Activated CD4-positive, alpha-beta T cell treated with anti-CD3 and anti-CD28 coated beads for 1 hour (primary cell): ENCODE data around the gene SLC25A36.

Experiments
- DNase-seq: peaks from one replicate; pipeline ENCODE4 v3.0.0-alpha.2; 2020

SLC25A36 gene, protein sequence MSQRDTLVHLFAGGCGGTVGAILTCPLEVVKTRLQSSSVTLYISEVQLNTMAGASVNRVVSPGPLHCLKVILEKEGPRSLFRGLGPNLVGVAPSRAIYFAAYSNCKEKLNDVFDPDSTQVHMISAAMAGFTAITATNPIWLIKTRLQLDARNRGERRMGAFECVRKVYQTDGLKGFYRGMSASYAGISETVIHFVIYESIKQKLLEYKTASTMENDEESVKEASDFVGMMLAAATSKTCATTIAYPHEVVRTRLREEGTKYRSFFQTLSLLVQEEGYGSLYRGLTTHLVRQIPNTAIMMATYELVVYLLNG

DNA sequence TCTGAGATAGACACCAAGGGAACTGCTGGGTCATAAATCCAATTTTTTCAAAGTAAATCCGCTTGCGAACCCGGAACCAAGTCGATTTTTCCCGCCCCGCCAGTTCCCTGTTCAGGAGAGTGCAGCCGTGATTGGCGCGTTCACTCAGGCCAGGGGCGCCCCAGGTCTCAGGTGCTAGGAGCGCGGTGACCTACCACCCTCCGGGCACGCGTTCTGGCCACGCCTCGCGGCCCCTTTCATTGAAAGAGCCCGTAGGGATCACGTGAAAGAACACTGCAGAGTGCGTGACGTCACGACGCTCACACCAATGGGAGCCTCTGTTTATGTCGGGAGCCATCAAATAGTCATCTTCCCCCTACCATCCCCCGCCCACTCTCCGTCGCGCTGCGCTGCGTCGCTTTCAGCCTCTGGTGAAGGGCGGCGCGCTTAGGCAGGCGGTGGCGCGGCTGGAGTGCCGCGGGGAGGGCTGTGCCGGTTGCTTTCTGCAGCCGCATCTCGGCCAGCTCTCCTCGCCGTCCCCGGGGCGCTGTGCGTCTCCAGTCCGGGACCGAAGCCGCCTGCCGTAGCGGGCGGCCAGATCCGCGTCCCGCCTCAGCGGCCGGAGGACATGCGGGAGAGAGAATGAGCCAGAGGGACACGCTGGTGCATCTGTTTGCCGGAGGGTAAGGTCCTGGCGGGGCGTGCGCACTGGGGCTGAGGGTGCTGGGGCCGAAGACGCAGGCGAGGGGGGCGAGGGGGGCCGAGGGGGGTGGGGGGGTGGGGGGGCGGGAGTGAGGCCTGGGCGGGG is at the start of gene SLC25A36:
Gene SLC25A36, plus strand, starts transcription at position 403 of the 787 bp plus-strand sequence. Its CDS starts 219 bp downstream, at position 622.
- DNase-seq, result peak; percentile 92

DNA sequence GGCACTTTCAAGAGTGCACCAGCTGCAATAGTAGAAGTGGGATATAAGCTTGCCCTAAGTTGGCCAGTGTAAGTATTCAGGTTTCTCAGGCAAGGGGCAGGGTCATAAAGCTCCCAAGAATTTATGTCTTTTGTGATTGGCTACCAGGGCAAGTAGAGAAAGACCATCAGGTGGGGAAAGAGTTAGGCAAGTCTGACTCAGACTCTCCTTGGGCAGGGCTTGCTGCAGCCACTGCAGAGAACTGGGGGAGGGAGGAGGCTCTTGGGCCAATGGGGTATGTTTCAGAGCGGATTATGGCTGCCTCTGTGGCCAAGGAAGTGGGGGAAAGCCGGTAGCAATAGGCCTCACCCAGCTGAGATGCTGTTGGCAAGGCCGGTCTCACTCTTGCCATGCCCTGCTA is 44.6 kb upstream of the SLC25A36 start:
- DNase-seq, result no peak

DNA sequence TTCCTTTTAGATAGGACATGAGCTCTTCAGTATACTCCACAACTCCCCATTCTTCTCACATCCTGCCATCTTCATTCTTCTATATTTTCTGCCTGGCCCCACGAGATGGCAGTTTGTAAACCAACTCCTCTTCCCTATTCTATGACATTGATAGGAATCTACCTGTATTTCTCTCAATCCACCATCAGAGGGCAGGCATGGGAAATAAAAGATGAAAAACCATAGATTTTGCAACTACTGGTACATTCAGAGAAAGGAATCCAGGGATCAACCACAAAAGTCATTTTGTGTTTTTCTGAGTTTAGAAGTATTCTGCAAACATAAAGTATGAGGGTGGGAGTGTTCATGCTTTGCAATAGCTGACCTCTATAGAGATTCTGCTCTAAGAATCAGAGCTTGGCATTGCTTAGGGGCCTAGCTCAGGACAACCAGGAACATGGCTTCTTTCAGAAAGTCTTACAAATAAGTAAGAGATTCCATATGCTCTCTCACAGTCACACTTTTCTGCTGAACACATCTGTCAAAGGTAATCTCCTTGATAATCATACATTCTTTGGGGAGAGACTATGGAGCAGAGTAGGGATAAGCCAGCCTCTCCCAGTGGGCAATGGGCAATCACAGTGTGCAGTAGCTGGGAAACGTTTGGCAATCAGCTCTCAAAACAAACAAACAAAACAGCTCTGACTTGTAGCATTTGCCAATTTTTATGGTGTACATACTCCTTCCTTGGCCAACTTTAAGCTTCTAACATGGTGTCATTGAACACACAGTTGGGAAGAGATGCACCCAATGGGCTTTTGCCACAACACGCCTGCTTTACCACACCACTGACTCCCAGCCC is 43.1 kb upstream of the SLC25A36 start:
- no peak for DNase-seq

DNA sequence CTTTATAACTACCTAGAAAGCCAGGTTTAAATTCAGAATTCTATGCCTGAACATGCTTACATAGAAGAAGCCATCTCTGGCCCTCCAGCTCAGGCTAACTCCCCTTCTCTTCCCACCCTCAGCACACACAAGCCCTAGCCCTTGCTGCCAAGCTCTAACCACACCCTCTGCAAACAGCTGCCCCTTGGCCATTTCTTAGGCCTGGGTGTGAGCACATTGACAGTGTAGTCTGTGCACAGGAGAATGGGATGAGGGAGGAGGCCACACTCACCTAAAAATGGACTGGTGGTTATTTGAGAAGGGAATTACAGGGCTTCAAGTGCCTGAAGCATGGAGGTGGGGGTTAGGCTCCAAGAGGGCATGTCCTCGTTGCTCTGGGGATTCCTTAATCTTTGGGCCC is 42.3 kb upstream of the SLC25A36 start:
- no peak for DNase-seq

DNA sequence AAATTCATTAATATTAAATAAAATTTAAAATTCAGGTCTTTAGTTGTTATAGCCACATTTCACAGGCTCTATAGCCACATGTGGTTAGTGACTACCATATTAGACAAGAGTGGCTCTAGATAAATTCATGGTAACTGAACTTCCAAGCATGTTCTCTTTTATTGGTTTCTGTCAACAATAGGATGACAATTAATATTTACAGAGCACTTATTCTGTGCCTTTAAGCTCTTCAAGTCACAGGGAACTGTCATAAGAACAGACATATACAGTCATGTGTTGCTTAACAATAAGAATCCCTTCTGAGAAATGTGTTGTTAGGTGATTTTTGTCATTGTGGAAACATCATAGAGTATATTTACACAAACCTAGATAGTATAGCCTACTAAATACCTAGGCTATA is 38.8 kb upstream of the SLC25A36 start:
- DNase-seq, result no peak

DNA sequence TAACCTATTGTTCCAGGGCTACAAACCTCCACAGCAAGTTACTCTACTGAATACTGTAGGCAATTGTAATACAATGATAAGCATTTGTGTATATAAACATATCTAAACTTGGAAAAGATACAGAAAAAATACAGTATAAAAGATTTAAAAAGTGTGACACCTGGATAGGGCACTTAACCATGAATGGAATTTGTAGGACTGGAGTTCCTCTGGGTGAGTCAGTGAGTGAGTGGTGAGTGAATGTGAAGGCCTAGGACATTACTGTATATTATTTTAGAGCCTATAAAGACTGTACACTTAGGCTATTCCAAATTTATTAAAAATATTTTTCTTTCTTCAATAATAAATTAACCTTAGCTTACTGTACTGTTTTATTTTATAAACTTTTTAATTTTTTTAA is 38.4 kb upstream of the SLC25A36 start:
- no peak for DNase-seq

DNA sequence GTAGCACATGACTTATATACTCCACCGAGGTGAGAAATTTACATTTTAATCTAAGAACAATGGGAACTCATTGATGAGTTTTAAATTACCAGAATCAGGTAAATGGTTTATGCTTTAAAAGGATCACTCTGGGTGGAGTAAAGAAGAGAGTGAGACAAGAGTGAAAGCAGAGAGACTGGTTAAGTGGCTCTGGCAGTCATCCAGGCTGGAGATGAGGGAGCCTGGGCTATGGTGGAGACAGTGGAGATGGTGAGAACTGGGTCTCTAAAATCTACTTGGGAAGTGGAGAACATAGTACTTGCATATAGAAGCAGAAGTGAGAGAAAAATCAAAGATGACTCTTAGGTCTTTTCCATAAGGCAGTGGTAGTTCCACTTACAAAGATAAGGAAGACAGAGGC is 37.1 kb upstream of the SLC25A36 start:
- no peak for DNase-seq

DNA sequence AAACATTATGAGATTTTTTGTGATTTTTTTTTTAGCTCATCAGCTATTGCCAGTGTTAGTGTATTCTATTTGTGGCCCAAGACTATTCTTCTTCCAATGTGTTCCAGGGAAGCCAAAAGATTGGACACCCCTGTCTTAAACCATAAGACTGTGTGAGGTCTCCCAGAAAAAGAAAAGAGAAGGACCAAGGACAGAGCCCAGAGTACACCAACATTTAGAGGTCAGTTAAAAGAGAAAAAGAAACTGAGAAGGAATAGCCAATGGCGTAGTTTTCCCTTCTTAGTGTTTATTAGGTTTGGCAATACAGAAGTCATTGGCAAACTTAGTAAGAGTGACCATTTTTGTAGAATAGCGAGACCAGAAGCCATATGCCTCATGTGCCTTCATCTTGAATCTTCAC is 36.1 kb upstream of the SLC25A36 start:
- DNase-seq, result no peak

DNA sequence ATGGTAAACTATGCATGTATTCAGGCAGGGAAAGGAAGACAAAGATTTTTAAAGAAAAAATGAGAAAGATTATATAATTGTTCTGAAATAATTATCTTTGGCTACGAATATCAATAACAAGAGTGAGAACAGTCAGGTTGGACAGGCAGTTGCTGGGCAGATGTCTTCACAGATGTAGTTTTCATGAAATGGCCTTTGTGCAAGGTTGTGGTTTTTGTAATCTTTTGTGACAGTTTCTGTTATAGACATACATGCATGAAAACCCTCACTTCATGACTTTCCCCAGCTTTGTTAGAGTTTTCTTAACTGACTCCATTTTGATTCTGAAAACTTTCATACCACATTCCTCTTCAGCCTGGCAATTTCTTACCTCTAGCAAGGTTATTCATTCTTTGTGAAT is 34.9 kb upstream of the SLC25A36 start:
- no peak for DNase-seq

DNA sequence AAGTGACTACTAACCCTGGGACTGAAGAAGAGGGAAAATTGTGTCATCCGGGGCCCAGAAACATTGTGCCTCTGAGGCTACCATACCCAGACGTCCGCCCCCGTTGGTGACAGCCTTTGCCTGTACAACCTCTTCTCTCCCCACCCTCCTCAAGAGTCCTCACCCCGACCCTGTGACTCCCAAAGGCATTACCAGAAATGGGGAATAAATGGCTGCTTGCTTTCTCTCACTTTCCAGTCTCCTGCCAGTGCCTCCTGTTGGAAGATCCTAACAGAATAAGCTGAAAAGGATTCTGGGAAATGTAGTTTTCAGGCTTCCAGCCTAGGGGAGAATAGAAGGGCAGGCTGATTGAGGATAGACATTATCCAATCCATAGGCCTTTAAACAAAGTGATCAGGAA is 30.8 kb upstream of the SLC25A36 start:
- DNase-seq, result no peak

DNA sequence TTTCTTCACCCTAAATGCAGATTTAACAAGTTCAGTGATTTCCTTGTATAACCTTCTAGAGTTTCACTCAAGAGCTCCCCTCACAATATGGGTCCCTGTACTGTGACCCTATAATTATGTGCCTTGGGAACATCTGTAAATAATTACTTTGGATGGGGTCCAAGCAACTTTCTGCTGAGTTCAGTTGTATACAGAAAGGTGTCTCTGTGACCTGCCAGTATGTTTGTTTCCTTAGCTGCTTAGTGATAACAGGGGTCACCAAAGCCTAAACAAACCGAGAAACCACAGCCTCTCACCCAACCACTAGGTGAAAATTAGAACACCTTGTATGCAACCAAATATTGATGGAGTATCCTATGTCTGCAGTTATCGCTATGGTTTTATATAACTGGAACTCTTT is 29.8 kb upstream of the SLC25A36 start:
- DNase-seq, result no peak

DNA sequence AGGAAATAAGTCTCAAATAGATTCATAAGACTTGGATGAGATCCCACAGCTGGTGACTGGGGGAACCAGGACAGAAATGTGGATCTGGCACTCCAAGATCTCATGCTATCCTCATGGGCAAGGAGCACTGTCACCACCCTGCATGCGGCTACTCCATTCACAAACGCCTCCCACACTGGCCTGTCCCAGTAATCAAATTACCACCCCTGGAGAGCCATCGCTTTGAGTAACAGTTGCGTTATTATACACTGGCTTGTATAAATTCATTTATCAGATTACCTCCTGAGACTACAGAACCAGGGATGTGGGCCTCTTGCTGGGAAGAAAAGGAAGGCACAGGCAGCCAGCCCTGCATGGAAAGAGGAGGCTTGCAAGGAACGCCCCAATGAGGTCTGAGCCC is 27.9 kb upstream of the SLC25A36 start:
- no peak for DNase-seq

DNA sequence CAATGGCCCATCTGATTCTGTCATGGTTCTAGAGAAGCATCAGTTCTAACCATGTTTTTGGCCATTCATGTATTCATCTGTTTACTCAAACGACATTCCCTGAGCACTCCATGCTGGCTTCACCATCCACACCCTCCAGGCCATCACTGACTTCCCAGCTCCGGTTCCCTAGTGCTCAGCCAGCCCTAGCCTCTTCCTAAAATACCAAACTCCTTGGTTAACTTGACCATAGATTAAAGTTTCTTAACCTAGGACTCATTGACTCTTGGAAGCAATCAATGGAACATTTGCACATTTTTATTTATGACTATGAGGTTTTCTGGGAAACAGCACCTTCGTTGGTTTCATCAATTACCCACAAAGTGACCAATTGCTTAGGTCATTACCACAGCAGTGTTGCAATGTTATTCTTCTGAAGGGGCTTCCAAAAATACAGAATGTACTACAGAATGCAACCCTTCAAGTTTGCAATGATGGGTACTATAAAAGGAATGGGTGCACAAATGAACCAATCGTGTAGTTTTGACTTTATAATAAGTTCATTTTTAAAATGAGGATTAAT is 27.2 kb upstream of the SLC25A36 start:
- no peak for DNase-seq

DNA sequence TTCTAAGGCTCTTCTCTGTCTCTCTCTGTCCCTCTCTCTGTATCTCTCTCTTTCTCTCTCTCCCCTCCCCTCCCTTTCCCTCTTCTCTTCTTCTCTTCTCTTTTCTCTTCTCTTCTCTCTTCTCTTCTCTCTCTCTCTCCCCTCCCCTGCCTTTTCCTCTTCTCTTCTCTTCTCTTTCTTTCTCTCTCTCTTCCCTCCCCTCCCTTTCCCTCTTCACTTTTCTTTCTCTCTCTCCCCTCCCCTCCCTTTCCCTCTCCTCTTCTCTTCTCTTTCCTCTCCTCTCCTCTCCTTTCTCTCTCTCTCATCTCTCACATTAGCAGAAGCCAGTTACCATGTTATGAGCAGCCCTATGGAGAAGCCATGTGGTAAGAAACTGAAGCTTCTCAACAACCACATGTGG is 25.0 kb upstream of the SLC25A36 start:
- no peak for DNase-seq

DNA sequence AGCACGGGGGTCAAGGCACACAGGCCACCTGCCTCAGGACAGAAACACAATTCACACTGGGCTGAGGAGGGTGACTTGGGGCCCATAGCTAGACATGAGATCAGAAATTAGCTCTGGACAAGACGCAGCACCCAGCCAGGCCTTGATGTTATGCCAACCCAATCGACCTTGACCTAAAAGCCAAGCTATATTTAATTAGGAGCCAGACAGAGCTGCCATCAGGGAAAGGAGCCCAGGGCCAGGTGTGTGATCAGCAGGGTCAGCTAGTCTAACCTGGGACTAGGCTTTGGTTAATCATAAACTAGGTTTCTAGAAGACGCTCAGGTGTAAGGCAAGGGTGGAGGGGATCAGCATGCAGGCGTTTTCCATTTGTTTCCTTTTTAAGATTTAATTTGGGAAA is 23.9 kb upstream of the SLC25A36 start:
- no peak for DNase-seq

DNA sequence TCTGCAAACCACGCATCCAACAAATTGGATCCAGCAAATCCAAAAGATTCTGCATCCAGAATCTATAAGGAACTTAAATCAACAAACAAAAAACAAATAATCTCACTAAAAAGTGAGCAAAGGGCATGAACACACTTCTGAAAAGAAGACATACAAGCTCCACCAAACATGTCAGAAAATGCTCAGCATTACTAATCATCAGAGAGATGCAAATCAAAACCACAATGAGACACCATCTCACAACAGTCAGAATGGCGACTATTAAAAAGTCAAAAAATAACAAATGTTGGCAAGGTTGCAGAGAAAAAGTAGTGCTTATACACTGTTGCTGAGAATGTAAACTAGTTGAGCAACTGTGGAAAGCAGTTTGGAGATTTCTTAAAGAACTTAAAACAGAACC is 21.6 kb upstream of the SLC25A36 start:
- DNase-seq, result no peak

DNA sequence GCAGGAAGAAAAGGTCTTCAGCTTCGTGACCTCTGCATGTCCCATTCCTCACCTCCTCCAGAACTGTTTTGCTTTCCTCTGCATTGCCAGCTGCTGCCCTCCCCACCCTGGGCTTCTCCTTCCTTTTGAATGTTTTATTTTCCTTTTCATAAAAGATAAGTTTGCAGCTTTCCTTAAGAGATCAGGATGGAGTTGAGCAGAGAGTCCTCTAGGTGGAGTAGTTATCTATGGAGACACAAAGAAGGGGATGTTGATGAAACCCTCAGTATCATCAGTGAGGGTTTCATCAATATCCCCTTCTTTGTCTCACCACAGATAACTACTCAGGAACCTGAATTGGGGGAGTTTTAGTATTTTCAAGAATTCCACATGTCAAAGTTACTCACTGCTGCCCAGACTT is 19.0 kb upstream of the SLC25A36 start:
- DNase-seq, result no peak

DNA sequence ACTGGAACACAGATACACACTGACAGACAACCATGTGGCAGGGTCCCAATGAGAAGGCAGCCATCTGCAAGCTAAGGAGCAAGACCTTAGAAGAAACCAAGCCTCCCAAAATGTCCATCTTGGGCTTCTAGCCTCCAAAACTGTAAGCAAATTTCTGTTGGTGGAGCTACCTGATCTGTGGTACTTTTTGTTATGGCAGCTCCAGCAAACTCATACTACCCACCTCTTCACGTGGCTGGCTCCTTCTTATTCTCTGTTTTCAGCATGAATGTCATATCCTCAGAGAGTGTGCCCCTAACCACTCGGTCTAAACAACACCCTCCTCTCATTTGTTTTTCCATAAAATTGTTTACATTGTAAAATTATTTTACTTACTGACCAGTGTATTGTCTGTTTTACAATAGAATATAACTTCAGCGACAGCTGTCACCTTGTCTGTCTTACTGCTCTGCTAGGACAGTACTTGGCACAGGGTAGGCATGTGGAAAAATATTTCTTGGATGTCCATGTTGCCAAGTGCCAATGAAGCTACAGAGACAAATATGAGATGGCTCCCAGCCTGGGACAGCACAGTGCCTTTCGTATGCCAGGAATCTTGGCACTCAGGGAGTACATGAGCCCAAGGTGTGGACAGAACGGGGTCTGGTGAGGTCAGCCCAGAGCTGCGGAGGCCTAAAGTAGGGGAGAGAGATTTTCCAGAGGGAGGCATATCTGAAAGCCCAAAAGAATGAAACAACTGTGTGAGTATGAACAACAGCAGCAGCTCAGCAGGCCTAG is 17.4 kb upstream of the SLC25A36 start:
- DNase-seq, result no peak

DNA sequence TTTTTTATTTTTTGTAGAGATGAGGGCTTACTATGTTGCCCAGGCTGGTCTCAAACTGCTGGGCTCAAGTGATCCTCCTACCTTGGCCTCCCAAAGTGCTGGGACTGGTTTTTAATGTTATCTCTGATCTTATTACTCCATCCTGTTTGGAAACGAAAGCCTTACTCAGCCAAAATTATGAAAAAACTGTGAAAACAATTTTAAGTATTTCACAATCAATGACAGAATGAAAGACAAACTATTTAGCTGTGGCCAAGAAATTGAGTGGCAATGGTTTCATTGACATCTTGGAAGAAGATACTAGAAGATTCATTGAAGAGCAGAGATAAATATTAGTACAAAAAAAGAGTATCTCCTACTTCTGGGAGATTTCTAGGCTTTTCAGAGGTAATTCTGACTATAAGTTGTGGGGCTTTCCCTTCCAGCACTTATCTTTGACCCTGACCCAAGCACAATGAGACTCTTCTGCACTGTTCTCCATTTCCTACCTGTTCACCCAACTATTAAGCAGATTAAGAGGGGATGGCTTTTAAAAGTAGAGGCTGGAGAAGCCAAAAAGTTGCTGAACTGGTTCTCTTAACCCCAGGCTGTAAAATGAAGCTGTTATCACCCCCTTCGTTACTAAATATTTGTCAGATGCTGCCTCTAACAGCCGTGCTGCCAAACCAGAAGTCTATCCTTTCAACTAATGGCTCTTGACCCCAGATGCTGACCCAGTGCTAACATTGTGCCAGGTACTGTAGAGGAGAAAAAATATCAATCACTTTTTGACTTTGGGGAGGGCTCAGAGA is 14.2 kb upstream of the SLC25A36 start:
- no peak for DNase-seq

DNA sequence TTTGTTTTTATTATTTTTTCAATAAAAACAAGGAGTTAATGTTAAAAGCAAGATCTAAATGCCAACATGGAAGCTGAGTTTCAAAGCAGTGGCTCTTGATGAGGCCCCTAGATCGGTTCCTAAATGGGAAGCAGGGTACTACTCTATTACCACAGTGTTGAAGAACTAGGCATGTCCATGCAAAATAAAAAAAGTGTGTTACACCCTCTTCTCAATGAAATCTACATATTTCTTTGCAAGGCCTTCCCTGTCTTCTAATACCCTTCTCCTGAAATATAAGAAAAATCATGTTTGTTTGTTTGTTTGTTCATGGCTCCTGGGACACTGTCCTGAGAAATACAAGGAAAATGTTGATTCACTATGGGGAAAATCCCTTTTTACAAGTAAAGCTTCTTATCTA is 12.2 kb upstream of the SLC25A36 start:
- DNase-seq, result no peak

DNA sequence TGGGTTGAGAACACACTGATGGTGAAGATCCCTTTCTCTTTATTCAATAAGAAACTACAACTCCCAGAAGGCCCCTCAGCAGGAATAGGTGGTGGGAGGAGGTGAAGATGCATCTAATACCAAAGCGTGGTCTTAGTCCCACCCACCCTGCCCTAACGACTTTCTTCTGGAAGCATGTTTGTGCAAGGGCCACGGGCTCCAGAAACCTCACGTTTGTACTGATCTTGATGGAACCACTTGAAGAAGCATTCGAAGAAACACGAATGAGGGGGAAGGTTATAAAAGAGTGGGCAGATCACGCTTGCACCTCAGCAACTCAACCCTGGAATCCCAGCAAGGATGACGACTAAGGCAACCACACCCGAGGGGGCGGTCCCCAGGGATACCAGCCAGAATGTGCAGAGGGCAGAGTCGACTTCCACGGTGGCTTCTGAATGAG is 10.6 kb upstream of the SLC25A36 start:
- no peak for DNase-seq

DNA sequence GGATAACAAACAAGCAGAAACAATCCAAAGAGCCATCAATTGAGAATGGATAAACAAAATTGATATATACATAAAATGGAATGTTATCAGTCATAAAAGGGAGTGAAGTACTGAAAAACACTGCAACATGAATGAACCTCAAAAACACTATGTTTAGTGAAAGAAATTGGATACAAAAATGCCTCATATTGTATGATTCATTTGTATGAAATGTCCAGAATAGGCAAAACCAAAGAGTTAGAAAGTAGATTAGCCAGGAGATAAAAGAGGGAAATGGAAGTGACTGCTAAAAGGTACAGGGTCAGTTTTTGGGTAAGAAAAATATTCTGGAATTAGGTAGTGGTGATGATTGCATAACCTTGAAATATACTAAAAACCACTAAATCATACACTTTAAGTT is 9.8 kb upstream of the SLC25A36 start:
- no peak for DNase-seq
